GM10266 (cell line): ENCODE data around the gene WDR5B.

ENCODE experiments used
- DNase-seq: peaks from one replicate; pipeline ENCODE4 v3.0.0; 2012; ENCODE audit errors: extremely low spot score
- CTCF ChIP-seq: IDR thresholded peaks from 2 replicates; pipeline ENCODE4 v1.5.1; 2012; ENCODE audit warnings: mild to moderate bottlenecking, low read depth; ENCODE audit not compliant: control insufficient read depth, insufficient read depth; ENCODE audit errors: missing control alignments

The WDR5B gene

GRCh38 chr3:122394173-122394572 is 21.7 kb downstream of the WDR5B start:
- no peak for DNase-seq
- TF ChIP-seq CTCF = no peak

GRCh38 chr3:122392868-122393844 is 22.7 kb downstream of the WDR5B start:
- peak; percentile 68 for TF ChIP-seq CTCF
- no peak for DNase-seq

GRCh38 chr3:122391681-122392446 is 24.0 kb downstream of the WDR5B start:
- no peak for DNase-seq
- TF ChIP-seq CTCF = no peak

GRCh38 chr3:122390665-122391064 is 25.2 kb downstream of the WDR5B start:
- no peak for TF ChIP-seq CTCF
- DNase-seq = no peak

GRCh38 chr3:122389892-122390291 is 26.0 kb downstream of the WDR5B start:
- DNase-seq = no peak
- no peak for TF ChIP-seq CTCF

- TF ChIP-seq CTCF = no peak
- no peak for DNase-seq
Observed at GRCh38 chr3:122389197-122389596, 26.7 kb downstream of the WDR5B start.
